GM21515 (cell line): ENCODE results near the gene NOS1AP.

Experiments used
- ATAC-seq: cut with Tn5 transposase; IDR thresholded peaks from one replicate; pipeline ENCODE4 v1.9.1; 2021; ENCODE audit not compliant: unreplicated experiment

NOS1AP gene

DNA sequence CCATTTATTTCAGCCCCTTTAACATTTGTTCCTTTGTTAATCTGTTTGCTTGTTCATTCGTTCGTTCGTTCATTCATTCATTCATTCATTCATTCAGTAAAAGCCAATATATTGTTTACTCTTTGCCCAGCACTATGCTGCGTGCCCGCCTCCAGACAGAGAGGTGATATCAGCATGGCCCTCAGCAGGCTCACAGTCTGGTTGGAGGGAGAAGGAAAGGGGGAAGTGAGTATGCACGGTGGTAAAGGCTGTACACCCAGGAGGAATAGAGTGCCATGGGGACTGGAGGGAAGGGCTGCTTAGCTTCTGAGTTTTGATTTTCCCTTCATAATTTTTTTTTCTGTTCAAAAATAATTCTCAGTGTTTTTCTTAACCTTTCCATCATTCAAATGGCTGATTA is 144.7 kb downstream of the NOS1AP start:
- ATAC-seq: no peak

- ATAC-seq: no peak
Measured at GRCh38 chr1:162215902-162216301, 146.4 kb downstream of the NOS1AP start.

DNA sequence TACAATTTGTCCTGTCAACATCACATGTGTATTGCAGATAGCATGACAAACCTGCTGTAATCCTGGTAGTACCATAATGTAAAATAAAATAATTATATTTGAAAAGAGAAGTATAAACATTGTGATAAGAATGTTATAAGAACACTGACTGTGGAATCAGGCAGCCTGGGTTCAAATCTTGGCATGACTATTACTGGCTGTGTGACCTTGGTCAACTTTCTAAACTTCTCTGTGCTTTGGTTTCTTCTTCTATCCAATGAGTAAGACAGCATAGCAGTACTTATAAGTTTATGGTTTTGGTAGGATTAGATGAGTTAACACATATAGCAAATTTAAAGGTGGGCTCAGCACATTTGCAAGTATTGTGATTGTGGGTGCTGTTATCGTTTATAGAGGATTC is 147.1 kb downstream of the NOS1AP start:
- no peak for ATAC-seq

- ATAC-seq: no peak
Measured at GRCh38 chr1:162217706-162218105, 148.2 kb downstream of the NOS1AP start.

GRCh38 chr1:162218546-162218945 is 149.1 kb downstream of the NOS1AP start:
- ATAC-seq: no peak

GRCh38 chr1:162218975-162219374 is 149.5 kb downstream of the NOS1AP start:
- no peak for ATAC-seq

DNA sequence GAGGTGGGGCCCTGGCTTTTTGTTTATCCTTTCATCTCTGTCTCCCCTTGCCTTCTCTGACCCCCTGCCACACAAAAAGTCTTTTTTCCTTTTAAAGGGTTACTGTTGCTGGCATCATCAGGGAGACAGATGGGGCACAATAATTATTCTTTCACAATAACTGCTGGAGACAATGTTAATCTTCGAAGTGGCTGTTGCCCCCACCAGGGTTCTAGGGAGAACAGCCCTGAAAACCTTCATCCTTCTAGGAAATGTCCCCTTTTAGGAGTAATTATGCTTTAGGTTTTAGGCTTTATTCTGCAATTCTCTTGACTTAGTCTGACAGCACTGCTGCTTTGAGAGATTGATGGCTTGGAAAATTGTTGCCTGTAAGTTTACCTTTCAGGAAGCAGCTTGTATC is 150.0 kb downstream of the NOS1AP start:
- no peak for ATAC-seq

DNA sequence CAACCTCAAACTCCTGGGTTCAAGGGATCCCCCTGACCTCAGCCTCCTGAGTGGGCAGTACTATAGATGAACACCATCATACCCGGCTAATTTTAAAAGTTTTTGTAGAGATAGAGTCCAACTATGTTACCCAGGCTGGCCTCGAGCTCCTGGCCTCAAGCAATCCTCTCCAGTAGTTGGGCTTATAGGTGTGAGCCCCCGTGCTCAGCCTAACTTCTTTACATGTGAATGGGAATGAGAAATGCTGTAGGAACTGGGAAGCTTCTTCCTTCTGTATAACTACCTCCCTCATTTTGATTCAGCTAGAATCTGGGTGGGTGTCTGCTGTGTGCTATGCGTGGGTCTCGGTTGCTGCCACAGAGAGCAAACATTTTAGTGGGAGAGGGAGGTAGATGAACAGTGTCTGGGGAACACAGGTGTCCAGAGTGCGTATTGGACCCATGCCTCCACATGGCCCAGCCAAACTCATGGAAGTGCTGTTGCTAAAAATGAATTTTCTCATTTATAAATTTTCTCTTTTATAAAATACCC is 150.6 kb downstream of the NOS1AP start:
- no peak for ATAC-seq

DNA sequence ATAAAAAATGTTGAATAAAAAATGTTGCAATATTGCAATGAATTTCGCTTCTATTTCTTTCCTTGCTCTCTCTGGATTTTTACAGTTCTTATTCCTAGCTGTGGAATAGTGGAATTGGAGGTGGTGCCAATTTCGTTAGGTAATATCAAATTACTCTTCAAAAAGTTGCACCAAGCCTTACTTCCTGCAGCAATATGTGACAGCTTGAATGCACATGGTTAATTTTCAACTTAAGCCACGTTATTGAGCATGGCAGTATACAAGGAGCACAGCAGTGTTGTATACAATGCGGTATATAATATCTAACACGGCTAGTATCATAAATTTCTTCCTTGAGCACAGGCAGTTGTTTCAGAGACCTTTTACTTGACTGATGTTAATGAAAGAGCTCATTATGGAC is 152.5 kb downstream of the NOS1AP start:
- ATAC-seq: no peak

GRCh38 chr1:162222730-162223129 is 153.2 kb downstream of the NOS1AP start:
- no peak for ATAC-seq

- ATAC-seq: no peak
Measured at GRCh38 chr1:162223488-162223887, 154.0 kb downstream of the NOS1AP start.

- ATAC-seq: no peak
Measured at GRCh38 chr1:162224267-162224666, 154.8 kb downstream of the NOS1AP start.

DNA sequence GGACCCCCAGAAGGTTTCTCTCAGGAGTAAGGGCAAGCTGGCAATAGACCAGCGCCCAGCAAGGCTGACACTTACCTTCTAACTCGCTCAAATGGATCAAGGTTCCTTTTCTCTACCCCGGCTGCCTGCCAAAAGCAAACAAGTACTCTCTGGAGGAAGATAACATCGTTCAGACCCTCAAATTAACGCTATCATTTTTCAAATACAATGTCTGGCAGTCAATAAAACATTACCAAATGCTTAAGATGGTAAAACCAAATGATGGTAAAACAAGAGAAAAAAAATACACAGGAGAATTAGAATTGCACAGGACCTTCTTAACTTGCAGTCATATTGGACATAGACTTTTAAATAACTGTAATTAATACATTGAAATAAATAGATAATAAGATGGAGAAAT is 159.1 kb downstream of the NOS1AP start:
- no peak for ATAC-seq

GRCh38 chr1:162229549-162229948 is 160.1 kb downstream of the NOS1AP start:
- ATAC-seq: no peak

DNA sequence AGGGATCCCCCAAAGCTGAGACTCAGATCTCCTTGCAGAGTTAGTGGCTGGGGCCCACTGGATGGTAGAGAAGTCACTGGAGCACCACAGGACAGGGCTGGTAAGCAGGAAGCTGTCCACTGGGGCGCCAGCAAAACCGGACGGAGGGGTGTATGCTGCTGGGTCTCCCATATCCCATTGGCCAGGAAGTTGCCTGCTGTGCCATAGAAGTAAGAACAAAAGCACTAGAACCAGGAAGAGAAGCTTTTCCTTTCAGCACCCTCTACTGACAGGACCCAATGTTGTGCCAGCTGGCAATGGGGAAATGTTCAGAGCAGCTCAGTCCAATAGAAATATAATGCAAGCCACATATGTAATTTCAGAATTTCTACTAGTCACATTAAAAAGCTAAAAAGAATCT is 160.6 kb downstream of the NOS1AP start:
- ATAC-seq: no peak

GRCh38 chr1:162230517-162230916 is 161.0 kb downstream of the NOS1AP start:
- ATAC-seq: no peak

DNA sequence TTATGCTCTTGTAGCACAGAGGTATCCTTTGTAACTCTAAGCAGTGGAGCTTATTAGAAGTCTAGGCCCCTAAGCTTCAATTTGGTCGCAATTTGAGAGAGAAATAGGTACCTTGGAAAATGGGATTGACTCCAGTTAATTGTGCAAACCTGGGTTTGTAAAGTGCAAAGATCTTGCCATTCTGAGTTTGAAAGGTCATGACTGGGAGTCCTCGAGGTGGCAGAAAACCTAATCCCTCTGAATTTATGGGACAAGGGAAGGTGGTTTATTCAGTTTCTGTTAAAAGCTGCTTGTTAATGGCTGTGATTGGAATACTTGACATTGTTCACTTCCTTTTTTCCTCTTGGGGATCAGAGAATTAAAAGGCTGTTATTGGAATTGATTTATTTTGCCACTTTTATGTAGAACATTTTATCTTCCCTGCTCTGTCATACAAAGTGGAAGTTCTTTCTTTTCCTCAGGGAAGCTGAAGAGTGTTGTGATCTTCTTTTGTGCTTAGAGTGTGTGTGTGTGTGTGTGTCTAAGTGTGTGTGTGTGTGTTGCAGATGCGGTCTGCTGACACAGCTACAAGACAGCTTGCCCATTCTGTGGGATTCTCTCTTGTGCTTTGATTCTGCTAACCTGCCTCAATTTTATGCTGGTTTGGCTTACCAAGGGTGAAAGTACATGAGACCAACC is 162.7 kb downstream of the NOS1AP start:
- no peak for ATAC-seq

DNA sequence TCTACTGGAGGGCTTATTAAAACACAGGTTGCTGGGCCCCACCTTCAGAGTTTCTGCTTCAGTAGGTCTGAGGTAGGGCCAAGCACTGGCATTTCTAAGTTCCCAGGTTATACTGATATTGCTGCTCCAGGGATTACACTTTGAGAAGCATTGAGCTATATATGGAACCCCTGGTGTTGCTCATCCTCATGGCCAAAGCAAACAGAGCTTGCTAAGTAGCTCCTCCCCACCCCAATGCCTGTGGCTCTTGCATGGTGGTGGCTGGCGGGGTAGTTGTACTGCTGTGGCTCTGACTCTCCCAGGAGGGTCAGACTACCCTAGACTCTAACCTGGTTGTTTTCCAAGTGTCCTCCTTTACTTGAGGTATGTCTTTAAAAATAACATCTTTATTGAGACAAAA is 163.6 kb downstream of the NOS1AP start:
- ATAC-seq: no peak

GRCh38 chr1:162233937-162234336 is 164.4 kb downstream of the NOS1AP start:
- no peak for ATAC-seq

- ATAC-seq: no peak
Measured at GRCh38 chr1:162234571-162234970, 165.1 kb downstream of the NOS1AP start.

GRCh38 chr1:162235241-162235800 is 165.8 kb downstream of the NOS1AP start:
- no peak for ATAC-seq

DNA sequence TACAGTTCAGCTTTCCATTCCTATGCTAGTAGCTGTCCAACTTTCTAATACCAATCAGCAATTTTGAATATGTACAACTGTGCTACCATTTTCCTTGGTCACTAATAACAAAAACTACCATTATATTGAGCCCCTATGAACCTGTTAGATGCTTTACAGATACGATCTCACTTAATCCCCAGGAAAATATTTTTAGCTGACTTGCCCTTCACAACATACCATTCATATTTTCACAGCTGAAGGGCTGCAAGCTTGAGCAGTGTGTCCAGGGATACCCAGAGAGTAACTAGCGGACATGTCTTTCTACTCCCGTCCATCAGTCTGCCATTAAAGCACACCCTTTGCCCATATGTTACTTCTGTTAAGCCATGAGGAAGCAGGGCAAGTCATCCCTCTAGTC is 166.7 kb downstream of the NOS1AP start:
- no peak for ATAC-seq

- ATAC-seq: no peak
Measured at GRCh38 chr1:162236618-162237017, 167.1 kb downstream of the NOS1AP start.
